Erythroblast (primary cell): ENCODE results near the gene HSPA1L.
"Not testable (repeated sequence)": the region's sequence is repeated elsewhere in the genome, so short reads cannot be mapped to it uniquely, and the experiment has no call there.

ENCODE experiments used
- GATA1 ChIP-seq: IDR thresholded peaks from 2 replicates; pipeline ENCODE4 v1.6.1; 2011; ENCODE audit warnings: low read depth, mild to moderate bottlenecking, control low read depth, low read length, moderate library complexity
- POLR2A ChIP-seq: IDR thresholded peaks from 2 replicates; pipeline ENCODE4 v1.6.1; 2011; ENCODE audit warnings: mild to moderate bottlenecking, low read length

- TF ChIP-seq POLR2A, GATA1: not testable (repeated sequence)
Observed at GRCh38 chr6:31820399-31820798, 5.3 kb upstream of the HSPA1L start.
